HL-60 (cell line): ENCODE measurements around the gene COBLL1.

Experiments used
- DNase-seq, 2 experiments: peaks; one replicate each; pipeline ENCODE4 v3.0.0-alpha.2; 2010 to 2020; ENCODE audit warnings: low read depth in 1 of 2, low spot score in 1 of 2
- H3K27ac ChIP-seq: fragments of 250-450 bp; sonication (Bioruptor Pico); replicated peaks from 2 replicates; pipeline ENCODE4 v1.5.1; 2020; ENCODE audit warnings: mild to moderate bottlenecking, moderate library complexity
- H3K27me3 ChIP-seq: fragments of 250-450 bp; sonication (Bioruptor Pico); 2 replicates; pipeline ENCODE4 v1.5.1; 2021; ENCODE audit warnings: mild to moderate bottlenecking, moderate library complexity; ENCODE audit not compliant: insufficient read depth, poor library complexity, severe bottlenecking
- H3K4me3 ChIP-seq: replicated peaks from 2 replicates; pipeline ENCODE4 v1.5.1; 2011; ENCODE audit warnings: mild to moderate bottlenecking, control low read depth, low read length; ENCODE audit not compliant: insufficient read depth
- GABPA ChIP-seq: IDR thresholded peaks from 2 replicates; pipeline ENCODE4 v1.6.1; 2012; ENCODE audit warnings: low read depth
- POLR2AphosphoS5 ChIP-seq: IDR thresholded peaks from 2 replicates; pipeline ENCODE4 v1.6.1; 2012; ENCODE audit warnings: low read depth
- SPI1 ChIP-seq: IDR thresholded peaks from 2 replicates; pipeline ENCODE4 v1.6.1; 2012; ENCODE audit warnings: low read depth, mild to moderate bottlenecking, borderline replicate concordance
- TF ChIP-seq, protein P1 (sequence below): IDR thresholded peaks from 2 replicates; pipeline ENCODE4 v1.6.1; 2012; ENCODE audit warnings: low read depth; ENCODE audit not compliant: insufficient replicate concordance
- TF ChIP-seq, protein P2 (sequence below): IDR thresholded peaks from one replicate; pipeline ENCODE4 v1.5.1; 2011; ENCODE audit warnings: low read length, control low read depth, inconsistent platforms; ENCODE audit not compliant: insufficient read depth

Gene COBLL1

DNA sequence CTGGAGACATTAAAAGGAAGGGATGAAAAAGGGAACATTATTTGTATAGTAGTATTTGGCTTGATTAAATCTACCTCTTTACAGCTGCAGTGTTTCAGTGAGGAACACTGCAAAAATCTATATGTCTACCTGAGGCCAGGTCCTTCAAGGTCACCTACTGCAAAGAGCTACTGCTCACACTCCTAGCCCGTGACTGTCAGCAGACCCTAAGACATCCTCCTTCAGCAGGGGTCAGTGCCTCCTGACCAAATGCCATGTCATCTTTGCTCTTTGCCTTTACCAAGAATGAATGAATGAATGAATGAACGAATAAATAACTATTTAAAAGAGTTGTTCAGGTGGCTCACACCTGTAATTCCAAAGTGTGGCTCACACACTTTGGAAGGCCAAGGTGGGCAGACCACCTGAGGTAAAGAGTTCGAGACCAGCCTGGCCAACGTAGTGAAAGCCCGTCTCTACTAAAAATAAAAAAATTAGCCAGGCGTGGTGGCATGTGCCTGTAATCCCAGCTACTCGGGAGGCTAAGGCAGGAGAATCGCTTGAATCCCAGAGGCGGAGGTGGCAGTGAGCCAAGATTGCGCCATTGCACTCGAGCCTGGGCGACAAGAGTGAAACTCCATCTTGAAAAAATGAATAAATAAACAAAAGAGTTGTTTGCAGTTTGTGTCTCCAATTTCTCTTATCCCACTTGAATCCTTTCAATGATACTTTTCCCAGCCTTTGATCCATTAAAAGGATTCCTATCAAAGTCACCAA lies 136.0 kb downstream of the COBLL1 start:
- no peak overlapping the region for H3K27ac ChIP-seq
- H3K27me3 ChIP-seq, result no peaks in the 10 kb centered on the region
- H3K4me3 ChIP-seq, result no peak overlapping the region
- TF ChIP-seq GABPA (no peak), POLR2AphosphoS5 (no peak), SPI1 (no peak)
- TF ChIP-seq, protein P1, sequence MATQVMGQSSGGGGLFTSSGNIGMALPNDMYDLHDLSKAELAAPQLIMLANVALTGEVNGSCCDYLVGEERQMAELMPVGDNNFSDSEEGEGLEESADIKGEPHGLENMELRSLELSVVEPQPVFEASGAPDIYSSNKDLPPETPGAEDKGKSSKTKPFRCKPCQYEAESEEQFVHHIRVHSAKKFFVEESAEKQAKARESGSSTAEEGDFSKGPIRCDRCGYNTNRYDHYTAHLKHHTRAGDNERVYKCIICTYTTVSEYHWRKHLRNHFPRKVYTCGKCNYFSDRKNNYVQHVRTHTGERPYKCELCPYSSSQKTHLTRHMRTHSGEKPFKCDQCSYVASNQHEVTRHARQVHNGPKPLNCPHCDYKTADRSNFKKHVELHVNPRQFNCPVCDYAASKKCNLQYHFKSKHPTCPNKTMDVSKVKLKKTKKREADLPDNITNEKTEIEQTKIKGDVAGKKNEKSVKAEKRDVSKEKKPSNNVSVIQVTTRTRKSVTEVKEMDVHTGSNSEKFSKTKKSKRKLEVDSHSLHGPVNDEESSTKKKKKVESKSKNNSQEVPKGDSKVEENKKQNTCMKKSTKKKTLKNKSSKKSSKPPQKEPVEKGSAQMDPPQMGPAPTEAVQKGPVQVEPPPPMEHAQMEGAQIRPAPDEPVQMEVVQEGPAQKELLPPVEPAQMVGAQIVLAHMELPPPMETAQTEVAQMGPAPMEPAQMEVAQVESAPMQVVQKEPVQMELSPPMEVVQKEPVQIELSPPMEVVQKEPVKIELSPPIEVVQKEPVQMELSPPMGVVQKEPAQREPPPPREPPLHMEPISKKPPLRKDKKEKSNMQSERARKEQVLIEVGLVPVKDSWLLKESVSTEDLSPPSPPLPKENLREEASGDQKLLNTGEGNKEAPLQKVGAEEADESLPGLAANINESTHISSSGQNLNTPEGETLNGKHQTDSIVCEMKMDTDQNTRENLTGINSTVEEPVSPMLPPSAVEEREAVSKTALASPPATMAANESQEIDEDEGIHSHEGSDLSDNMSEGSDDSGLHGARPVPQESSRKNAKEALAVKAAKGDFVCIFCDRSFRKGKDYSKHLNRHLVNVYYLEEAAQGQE, result no peak
- TF ChIP-seq, protein P2, sequence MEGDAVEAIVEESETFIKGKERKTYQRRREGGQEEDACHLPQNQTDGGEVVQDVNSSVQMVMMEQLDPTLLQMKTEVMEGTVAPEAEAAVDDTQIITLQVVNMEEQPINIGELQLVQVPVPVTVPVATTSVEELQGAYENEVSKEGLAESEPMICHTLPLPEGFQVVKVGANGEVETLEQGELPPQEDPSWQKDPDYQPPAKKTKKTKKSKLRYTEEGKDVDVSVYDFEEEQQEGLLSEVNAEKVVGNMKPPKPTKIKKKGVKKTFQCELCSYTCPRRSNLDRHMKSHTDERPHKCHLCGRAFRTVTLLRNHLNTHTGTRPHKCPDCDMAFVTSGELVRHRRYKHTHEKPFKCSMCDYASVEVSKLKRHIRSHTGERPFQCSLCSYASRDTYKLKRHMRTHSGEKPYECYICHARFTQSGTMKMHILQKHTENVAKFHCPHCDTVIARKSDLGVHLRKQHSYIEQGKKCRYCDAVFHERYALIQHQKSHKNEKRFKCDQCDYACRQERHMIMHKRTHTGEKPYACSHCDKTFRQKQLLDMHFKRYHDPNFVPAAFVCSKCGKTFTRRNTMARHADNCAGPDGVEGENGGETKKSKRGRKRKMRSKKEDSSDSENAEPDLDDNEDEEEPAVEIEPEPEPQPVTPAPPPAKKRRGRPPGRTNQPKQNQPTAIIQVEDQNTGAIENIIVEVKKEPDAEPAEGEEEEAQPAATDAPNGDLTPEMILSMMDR, result no peak
- no peak for DNase-seq

DNA sequence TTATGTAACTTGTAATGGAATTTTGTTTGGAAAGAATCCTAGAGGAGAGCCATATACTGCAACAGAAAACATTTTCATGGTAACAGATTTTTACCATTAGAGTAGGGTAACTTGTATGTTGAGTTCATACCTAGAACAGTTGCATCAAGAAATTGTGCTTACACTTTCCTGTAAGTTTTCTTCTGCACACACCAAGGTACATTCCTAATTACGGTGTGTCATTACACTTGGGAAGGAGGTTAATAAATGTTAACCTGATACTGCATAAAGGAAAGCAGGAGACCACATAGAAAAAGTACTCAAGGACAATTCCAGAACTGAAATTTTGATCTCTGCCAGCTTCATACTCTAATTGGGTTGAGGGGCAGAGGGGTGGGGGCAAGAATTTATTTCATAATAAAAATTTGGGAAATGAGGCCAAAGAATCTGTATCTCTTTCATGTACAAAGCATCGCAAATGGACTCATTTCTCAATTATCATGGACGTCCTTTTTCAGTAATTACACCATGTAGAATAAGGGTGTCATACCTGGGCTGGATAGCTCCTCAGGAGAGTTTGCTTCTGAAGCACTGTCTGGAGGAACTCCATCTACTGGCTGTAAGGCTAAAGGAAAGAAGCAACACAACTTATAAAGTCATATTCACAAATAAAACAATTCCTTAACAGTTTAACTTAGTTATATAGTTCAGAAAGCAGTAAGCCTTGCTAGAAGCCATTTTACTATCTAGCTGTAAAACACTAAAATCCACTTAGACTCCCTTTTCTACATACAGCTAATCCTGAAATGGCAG lies 137.5 kb downstream of the COBLL1 start:
- Histone ChIP-seq H3K4me3 (no peak overlapping the region), H3K27ac (no peak overlapping the region), H3K27me3 (no peaks in the 10 kb centered on the region)
- TF ChIP-seq GABPA (no peak), SPI1 (no peak), POLR2AphosphoS5 (no peak)
- TF ChIP-seq, protein P2, result no peak
- DNase-seq, result no peak

DNA sequence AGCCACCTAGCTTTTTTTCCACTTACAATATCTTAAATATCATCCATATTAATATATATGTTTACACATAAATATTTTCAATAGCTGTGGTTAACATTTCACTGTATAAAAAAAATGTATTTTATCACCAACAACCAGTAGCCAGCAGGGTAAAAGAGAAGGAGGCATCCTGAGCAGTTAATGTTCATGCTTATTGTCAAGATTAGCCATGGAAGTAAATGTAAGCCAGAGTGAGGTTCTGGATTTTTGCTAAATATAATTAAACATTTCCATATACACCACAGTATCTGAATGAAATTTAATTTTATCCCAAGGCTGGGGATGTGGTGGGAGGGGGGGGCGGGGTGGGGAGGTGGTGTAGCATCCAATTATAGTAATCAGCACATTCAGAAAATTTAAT lies 140.1 kb downstream of the COBLL1 start:
- TF ChIP-seq, protein P1, result no peak
- TF ChIP-seq SPI1, result no peak
- Histone ChIP-seq H3K4me3 (no peak overlapping the region), H3K27ac (no peak overlapping the region), H3K27me3 (no peaks in the 10 kb centered on the region)
- no peak for DNase-seq

DNA sequence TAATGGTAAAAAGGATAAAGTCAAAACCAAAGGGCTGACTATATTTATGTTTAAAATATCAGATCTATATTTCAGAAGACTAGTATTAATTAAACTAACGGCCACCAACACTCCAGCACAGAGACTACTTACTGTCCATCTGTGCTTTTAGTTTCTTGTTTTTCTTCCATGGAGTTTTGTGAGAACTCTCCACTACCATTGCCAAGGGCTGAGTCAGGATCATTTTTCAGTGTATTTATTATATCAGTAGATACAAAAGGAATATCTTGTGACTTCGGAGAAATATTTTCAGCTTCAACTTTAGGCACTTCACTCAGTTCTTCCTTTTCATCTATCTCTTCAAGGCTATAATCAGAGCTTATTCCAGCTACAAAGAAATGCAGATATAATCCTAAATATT lies 141.2 kb downstream of the COBLL1 start:
- H3K27ac ChIP-seq, result no peak overlapping the region
- TF ChIP-seq POLR2AphosphoS5, result no peak
- TF ChIP-seq, protein P1, result no peak

More for the DNA sequence above, 141.2 kb downstream of the COBLL1 start:
- Histone ChIP-seq H3K27me3 (no peaks in the 10 kb centered on the region), H3K4me3 (no peak overlapping the region)
- no peak for DNase-seq
